Endothelial cell of hepatic sinusoid (primary cell): Measurements from ENCODE around the gene BCL2L15.

Experiments used
- in situ Hi-C: cut with HindIII; loops from 2 replicates; pipeline ENCODE4 v1.10.0; 2017; ENCODE audit warnings: low sequenced_read_pairs

The BCL2L15 gene

DNA sequence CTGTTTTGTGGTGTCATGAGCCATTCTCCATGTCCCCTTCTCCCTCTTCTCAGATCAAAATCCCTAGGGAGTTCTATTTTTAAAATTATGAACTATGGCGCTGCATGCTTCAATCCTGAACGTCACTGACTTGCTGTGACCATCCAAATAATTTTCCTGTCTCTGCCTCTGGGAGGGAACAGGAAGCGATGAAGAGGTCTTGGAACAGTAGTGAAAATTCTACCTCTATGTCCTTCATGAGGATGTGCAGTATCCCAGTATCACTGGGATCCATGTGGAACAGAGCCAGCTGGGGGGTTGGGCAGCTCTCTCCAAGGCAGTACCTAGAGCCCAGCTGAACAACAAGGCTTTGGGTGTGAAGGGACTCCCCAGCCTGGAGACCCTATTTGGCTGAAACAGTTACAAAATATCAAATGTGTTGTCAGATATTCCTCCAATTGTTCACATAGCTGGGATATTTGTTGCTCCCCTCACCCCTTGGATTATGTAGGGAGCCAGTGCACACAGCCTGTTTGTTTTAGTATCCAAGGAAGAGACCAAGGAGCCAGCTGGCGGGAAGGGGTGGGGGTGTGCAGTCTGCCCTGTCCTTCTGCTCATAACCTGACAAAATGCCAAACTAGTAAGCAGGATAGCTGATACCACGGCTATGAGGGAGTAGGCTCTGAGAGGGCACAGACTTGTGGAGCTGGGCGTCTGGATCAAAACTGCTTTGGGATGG, 25.4 kb upstream of the BCL2L15 start:
- in situ Hi-C loops = no loop called here

DNA sequence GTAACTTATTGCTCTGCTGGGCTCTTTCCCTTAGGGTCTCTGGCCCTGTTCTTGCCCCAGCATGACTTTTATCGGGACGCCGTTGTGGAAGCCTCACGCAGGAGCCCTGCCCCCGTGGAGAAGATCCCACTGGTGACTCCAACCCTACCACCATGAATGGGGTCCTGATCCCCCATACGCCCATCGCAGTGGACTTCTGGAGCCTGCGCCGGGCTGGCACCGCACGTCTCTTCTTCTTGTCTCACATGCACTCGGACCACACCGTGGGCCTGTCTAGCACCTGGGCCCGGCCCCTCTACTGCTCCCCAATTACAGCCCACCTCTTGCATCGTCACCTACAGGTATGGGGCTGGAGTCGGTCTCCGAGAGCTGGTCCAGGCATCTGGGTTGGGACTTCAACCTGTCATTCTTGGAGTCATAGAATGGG, 18.1 kb upstream of the BCL2L15 start:
- in situ Hi-C loops = no loop called here

DNA sequence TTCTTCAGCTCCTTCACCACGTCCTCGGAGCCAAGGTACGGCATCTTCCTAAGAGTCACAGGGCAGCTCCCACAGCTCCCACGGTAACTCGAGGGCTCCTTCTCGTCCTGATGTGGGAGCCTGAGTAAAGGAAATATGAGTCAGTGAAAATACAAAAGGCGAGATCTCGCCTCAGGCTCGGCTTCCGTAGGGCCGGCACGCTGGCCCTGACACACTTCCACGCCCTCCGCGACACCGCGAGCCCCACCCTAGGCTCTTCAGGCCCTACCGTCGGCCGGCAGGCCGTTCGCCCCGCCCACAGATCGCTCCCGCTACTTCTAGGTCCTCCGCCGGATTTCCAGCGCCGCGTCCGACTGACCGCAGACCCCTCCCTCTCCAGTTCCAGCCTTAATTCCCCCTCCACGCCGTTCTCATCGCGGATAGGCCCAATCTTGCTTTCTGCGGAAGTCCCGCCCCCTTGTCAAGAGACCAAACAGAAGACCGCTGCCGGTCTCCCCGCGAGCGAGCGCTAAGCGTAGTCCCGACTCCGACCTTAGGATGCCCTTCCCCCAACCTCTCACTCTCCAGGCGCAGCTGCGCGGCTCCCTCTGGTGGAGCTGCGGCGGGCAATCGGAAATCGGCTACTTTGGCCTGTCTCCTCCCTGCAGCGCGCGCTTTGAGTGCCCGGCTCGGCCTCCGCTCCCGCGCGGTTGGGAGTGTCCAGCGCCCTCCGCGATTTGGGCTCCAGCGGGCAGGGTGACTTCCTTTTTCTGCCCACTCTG, 17.5 kb upstream of the BCL2L15 start, which contains the start of the genes AP4B1 and DCLRE1B:
AP4B1 (minus strand) TSS at position 126 of the 761 bp plus-strand sequence; CDS start at position 44, 82 bp downstream.
DCLRE1B (plus strand) TSS at position 653 of the 761 bp plus-strand sequence. CDS start 261 bp downstream, outside the sequence.
- in situ Hi-C loops = no loop called here

DNA sequence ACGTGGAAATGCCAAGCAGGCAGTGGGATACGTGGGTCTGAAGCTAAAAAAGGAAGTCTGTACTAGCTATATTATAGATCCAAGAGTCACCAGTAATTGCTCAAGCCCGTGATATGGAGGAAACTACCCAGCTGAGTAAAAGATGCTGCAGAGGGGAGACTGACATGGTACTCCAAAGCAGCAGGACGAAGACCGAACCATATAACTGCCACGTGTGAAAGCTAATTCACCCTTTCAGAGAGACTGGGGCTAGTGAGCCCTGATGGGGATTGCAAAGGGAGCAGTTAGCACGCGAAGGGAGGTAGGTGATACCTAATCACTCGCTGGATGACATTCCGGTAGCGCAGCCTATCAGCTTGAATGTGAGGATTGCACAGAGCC, 16.9 kb upstream of the BCL2L15 start:
- in situ Hi-C loops = no loop called here

DNA sequence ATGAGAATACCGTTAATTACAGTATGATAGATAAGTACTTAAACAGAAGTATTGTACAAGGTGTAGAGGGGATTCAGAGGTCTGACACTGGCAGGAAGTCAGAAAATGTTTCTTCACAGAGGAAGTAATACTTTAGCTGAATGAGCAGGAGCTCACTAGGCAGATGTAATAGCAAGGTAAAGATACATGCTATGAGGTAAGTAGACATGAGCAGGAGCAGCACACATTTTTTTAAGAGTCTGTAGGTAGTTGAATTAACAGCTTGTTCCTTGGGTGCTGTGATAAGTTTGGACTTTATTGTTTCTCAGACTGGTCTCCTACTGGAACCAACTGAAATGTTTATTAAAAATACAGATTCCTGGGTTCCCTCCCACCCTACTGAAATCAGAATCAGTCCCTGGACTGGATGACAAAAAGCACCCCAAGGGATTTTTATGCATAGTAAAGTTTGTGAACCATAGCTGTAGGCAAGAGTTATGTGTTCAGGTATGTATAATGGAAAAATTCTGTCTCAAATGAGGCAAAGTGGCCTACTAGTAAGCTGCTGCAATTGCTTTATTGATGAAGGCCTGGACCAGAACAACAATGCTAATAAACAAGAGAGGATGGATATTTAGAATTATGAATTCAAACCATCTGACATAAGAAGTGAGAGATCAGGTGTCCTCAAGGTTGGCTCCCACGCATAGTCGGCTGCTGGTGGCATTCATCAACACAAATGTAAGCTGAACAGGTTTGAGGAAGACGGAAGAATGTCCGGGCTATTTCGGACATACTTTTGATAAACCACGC, 16.3 kb upstream of the BCL2L15 start:
- in situ Hi-C loops = no loop called here

DNA sequence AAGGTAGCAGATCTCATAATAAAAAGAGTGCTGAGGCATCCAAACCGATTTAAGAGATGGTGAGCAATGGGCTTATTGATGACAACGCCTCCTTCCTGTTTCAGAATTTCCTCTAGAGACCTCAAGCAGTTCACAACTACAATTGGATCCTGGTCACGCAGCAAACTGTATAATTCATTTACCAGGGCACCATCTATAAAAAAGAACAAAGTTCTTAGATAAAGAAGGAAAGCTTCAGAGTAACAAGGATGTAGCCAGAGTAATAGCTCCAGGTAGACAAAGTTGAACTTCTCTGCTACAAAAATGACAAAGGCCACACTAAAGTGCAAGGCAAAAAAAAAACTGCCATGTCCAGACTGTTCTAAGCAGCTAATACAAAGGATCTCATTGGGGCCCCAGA, 13.8 kb upstream of the BCL2L15 start:
- in situ Hi-C loops = no loop called here

DNA sequence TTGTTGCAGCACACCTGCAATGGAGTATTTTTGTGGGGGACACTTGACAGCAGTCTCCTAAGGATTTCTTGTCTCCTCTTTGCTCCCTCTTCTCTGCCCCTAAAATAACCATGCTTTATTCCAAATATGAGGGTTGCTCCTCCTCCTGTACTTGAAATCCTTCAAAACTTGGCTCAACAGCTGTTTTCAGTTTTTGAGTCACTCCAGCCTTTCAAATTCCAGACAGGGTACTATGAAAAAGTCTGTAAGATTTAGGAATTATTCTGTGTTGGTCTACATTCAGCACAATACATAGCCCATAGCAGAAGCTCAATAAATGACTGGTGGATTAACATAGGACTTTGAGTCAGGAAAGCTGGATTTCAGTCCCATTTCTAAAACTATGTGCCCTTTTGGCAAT, 11.7 kb upstream of the BCL2L15 start:
- in situ Hi-C loops = no loop called here

DNA sequence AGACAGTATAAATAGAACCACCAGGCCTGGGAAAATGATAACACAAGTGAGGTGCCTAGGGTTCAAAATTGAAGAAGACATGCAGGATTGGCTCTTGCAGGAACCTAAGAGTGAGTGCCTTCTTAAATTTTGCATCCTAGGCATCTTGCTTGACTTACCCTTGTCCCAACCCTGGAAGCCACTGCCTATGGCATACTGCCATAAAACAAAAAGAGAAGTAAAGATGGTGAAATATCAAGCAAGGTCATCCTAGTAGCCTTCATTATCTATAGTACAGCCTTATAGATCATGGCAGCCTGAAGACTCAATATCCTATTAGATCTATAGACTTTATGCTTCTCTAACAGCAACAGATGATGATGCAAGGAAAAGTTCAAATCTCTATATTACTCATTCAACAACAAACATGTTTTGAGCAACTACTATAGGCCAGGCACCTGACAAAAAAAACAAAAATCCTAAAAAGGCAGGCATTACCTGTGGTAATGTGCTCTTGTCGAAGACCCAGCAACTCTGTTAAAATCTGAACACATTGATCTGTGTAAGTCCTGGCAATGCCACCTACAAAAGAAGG, 10.9 kb upstream of the BCL2L15 start:
- in situ Hi-C loops = no loop called here

DNA sequence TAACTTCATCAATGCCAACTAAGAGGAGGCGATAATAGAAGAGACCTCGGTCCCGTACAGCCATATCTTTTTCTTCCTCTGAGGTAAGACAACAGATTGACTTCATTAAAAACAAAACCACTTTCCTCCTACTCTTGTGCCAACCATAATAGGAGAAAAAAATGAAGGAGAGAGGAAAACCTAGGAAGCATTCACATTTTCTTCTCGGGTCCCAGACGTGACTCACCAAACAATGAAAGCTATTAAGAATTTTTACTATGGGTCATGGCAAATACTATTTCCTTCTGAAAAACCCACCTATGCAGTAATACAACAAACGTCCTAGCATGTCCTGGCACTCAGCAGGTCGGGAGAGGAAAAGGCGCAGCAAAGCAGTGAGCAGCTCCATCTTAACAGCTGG, 8.6 kb upstream of the BCL2L15 start:
- in situ Hi-C loops = no loop called here

DNA sequence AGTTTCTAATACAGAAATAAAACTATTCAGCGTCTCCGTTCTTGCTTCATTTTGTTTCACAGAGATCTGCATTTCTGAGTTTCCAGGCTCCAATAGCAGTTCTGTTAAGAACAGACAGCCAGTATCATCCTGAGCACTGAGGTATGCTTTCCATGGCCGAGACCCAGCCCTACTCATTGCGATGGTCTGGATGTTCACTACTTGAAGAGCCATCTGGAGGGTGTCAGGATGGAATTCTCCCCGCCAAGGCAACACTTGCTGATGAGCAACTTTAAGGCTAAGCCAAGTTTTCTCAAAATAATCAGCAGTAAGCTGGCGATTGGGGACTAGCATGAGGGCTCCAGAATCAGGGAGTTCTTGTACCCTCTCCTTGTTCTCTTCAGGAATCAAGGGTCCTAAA, 7.7 kb upstream of the BCL2L15 start:
- in situ Hi-C loops = no loop called here

DNA sequence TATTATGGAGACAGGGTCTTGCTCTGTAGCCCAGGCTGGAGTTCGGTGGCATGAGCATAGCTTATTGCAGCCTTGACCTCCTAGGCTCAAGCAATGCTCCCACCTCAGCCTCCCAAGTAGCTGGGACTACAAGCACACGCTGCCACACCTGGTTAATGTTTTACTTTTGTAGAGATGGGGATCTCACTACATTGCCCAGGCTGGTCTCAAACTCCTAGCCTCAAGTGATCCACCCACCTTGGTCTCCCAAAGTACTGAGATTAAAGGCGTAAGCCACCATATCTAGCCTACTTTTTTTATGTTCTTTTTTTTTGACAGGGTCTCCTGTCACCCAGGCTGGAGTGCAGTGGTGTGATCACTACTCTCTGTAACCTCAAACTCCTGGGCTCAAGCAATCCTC, 5.9 kb upstream of the BCL2L15 start:
- in situ Hi-C loops = no loop called here

DNA sequence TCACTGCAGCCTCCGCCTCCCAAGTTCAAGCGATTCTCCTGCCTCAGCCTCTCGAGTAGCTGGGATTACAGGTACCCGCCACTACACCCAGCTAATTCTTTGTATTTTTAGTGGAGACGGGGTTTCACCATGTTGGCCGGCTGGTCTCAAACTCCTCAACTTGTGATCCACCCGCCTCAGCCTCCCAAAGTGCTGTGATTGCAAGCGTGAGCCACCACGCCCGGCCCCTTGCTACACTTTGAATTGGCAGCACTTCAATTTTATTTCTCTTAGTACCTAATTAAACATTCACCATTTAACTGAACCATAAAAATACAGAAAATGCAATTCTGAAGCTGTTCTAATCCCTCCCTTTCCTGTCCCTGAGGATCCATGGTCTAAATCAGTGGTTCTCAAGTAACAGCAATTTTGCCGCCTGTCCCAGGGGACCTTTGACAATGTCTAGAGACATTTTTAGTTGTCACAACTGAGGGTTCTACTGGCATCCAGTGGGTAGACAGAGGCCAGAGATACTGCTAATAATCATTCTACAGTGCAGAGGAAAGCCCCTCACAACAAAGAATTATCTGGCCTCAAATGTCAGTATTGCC, 4.3 kb upstream of the BCL2L15 start:
- in situ Hi-C loops = no loop called here

DNA sequence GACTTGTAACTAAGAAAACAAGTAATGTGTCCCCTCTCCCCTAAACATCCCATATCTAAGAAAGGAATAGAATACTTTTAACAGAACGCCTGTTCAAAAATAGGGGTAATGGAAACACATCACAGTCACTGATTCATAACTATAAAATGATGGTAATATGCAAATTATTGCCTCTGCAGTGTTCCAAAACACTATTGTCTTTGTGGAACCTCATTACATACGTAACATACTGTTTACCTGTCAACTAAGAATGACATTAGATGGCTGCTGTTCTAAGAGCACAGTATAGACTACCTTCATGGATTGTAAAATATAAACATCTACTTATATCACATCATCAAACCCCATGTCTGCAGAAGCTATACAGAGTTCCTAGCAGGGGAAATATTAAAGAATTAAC, 3.4 kb upstream of the BCL2L15 start:
- in situ Hi-C loops = no loop called here

DNA sequence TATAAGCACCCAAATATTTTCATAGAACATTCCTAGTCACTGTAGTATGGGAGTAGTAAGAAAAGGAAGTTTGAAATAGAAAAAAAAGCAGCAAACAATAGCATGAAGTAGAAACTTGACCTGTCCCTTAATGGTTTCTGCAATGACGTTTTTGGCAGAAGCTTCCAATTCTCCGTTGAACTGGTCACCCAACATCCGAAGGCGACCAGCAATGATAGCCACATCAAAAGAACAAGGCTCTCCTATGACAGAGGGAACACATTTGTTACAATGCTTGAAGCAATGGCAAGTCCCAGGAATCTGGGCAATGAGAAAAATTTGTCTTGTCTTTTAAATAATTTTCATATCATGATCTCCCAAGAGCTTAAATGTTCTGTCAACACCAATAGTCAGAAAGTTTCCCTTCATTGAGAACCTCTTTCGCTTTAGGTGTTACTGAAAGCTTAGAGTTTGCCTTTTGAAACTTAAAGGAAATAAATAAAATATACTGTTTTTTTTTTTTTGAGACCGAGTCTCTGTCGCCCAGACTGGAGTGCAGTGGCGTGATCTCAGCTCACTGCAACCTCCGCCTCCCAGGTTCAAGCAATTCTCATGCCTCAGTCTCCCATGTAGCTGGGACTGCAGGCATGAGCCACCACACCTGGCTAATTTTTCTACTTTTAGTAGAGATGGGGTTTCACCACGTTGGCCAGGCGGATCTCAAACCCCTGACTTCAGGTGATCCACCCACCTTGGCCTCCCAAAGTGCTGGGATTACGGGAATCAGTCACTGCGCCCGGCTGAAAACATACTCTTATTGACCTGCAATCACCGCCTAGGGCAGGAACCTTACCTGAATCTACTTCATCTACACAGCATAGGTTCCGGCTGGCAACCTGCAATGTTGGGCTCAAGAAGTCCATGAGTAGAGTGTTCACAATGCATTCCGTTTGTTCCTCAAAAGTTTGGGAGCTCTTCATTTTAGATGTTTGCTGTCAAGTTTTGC, 672 bp downstream of the BCL2L15 start:
- in situ Hi-C loops = no loop called here

DNA sequence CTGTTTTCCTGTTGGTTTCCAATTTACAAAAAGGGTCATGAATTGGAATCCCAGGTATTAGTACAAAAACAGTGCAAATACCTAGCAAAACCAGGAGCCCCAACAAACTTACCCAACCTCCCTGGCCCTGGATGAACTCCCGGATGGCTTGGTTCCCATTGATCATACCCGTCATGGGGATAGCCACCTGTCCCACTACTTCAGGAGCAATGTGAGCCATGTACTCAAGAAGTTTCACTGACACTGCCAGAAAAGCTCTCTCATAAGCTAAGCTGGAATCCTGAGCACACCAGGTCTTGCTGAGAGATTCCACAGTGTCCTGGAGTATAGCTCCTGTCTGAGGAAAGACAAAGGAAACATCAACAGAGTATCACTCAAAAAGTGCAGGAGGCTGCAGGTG, 5.7 kb downstream of the BCL2L15 start:
- in situ Hi-C loops = no loop called here

DNA sequence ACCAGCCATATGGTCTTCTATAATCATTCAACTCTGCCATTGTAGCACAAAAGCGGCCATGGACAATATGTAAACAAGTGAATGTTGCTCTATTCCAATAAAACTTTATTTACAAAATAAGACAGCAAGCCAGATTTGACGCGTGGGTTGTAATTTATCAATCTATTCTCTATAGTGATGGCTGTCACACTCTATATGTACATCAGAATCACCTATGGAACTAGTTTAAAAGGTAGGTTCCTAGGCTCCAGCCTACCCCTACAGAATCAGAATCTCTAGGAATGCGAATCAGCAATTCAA, 7.7 kb downstream of the BCL2L15 start:
- in situ Hi-C loops = no loop called here

DNA sequence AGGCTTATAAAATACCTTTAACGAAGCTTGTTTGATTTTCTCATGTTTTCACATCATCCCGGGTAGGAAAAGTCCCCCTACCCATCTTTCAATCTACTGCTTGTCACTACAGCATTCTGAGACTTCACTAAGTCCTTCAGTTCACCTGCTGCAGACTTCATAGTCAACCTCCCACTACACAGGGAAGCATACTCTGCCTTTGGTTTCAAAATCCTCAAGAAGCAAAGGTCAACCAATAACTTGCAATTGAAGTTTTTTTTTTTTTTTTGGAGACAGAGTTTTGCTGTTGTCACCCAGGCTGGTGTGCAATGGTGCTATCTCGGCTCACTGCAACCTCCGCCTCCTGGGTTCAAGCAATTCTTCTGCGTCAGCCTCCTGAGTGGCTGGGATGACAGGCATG, 11.2 kb downstream of the BCL2L15 start:
- in situ Hi-C loops = no loop called here

DNA sequence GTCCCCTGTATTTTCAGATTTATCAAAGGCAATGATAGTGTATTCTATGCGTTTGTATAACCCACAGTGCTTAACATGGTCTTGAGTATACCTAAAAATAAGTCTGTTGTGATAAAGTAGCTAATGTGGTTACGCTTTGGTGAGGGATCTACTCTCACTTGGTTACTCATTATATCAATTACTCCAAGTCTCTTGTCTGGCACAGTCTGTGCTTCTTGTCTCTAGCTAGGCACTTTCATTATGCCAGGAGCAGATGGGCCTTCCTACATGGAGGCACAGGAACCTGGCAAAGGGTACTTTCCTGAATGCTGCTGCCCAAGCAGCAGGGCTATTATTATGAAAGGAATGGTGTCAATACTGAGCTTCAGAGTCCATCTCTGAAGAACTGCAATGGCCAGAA, 11.7 kb downstream of the BCL2L15 start:
- in situ Hi-C loops = no loop called here

DNA sequence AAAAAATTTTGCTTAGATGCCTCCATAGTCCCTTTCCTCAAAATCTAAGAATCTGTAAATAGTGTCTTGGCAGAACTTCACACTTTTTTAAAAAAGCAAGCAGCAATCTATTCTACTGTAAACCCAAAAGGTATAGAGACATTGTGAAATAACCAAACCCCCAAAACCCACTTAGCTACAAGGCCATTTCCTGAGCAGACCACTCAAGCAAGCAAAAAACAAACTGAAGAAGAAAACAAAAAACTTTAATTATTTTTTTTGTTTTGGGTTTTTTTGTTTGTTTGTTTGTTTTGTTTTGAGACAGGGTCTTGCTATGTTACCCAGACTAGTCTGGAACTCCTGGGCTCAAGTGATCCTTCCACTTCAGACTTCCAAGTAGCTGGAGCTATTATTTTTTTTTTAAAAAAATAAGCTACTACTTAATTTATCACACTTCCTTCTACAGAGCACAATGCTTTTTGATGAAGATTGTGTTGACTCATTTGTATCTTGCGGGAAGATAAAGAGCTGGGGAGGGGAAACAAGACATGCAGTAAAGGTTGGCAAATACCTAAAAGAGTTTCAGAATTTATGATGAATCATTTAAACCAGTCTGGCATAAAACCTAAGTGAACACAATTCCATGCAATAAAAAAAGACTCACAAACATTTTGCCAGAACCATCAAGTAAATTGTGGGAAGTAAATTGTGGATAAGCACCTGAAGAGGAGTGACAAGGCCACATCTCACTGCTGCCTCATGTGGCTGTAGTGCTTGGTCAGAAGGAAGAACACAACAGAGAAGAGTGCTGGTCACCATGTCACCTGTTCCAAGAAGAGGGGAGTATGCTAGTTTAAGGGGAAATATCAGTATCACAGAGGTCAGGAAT, 13.1 kb downstream of the BCL2L15 start:
- in situ Hi-C loops = no loop called here
